Muscle of leg (tissue), 11 donors: ENCODE results near the gene BSG. TPM values are rescaled to one million over a fixed set of nuclear protein-coding genes. Genes with fewer than 3 reads are reported as not detected.
"Not testable (repeated sequence)": the region's sequence is repeated elsewhere in the genome, so short reads cannot be mapped to it uniquely, and the experiment has no call there.

Source experiments
- DNase-seq: peaks from one replicate; pipeline ENCODE4 v3.0.0; 2013
- H3K27ac ChIP-seq: one replicate; pipeline ENCODE4 v1.5.1; 2013; ENCODE audit warnings: mild to moderate bottlenecking, low read length, control low read depth
- H3K27me3 ChIP-seq: one replicate; pipeline ENCODE4 v1.6.1; 2013; ENCODE audit warnings: low read length; ENCODE audit not compliant: control insufficient read depth, insufficient read depth
- H3K36me3 ChIP-seq: one replicate; pipeline ENCODE4 v1.6.1; 2013; ENCODE audit warnings: low read length; ENCODE audit not compliant: control insufficient read depth, insufficient read depth
- H3K4me1 ChIP-seq: one replicate; pipeline ENCODE4 v1.6.1; 2013; ENCODE audit warnings: low read length; ENCODE audit not compliant: control insufficient read depth, insufficient read depth
- H3K4me3 ChIP-seq: one replicate; pipeline ENCODE4 v1.5.1; 2013; ENCODE audit warnings: low read length, control low read depth
- H3K9me3 ChIP-seq: replicated peaks from 2 replicates; pipeline ENCODE4 v1.6.1; 2013; ENCODE audit warnings: low read depth, low read length; ENCODE audit not compliant: control insufficient read depth
- WGBS: methylation state at CpG from one replicate; pipeline ENCODE4 v1.1.5; 2013; ENCODE audit warnings: missing lambda C conversion rate; ENCODE audit not compliant: insufficient coverage; 5-methylcytosine and 5-hydroxymethylcytosine counted together
- polyA plus RNA-seq, 8 donors: library from polyadenylated mRNA; unstranded; fragments of 120-200 nt; gene quantifications; one replicate each; pipeline versions ENCODE4 v1.2.1 to v1.2.3, GENCODE V29; 2013; ENCODE audit warnings: inconsistent platforms in 1 of 8, low replicate concordance in 1 of 8; ENCODE audit not compliant: insufficient read length in 8 of 8, insufficient read depth in 1 of 8
- total RNA-seq: library from RNA; stranded (reverse); fragments of 120-200 nt; gene quantifications from one replicate; pipeline ENCODE4 v1.2.4, GENCODE V29; 2013

The BSG gene
- total and polyA plus RNA-seq, 9 donors: 160 to 260 (median 221) TPM

GRCh38 chr19:621191-621590 is 48.8 kb downstream of the BSG start:
- not testable (repeated sequence) for DNase-seq, H3K4me3 ChIP-seq, H3K9me3 ChIP-seq, H3K27ac ChIP-seq, H3K4me1 ChIP-seq, H3K27me3 ChIP-seq
- 96% methylated on average over 39 of the region's 48 CpGs for WGBS
- peaks cover 60% of the 10 kb centered on the region for H3K36me3 ChIP-seq

DNA sequence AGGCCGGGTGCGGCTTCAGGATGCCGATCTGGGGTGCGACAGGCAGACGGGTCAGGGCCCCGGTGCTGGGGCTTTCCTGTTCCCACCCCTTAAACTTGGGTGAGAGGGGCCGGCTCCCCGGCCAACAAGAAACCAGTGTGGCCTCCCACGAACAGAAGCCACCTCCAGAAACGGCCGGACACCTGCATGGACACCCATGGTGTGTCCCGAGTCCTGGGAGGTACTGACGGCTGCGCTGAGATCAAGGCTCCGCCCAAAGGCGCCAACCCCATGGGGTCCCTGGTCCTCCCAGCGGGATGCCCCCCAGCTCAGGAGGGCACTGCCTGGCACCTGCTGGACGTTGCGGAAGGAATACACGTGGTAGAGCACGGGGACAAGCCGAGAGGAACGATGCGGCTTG is 49.4 kb downstream of the BSG start:
- H3K36me3 ChIP-seq: peaks cover 60% of the 10 kb centered on the region
- 90% methylated on average over 19 of the region's 24 CpGs for WGBS
- no peaks in the 10 kb centered on the region for H3K4me1 ChIP-seq
- H3K4me3 ChIP-seq: no peak overlapping the region
- H3K27me3 ChIP-seq: no peaks in the 10 kb centered on the region
- no peak overlapping the region for H3K27ac ChIP-seq
- H3K9me3 ChIP-seq: no peaks in the 10 kb centered on the region
- no peak for DNase-seq

DNA sequence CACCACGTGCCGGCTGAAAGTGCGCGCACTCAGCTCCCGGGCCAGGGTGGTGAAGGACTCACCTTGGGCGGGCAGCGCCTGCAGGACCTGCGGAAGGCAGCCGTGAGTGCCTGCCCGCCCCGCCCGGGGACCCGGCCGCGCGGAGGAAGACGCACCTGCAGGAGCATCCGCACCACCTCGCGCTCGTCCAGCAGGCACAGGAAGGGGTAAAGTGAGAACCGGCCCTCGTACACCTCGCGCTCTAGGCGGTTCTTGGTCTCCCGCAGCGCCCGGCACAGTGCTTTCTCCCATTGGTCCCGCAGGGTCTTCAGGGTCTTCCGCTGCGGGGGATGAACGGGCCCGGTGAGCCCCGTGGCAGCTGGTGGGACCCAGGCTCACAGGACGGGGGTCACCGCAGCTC is 50.3 kb downstream of the BSG start:
- H3K4me3 ChIP-seq: no peak overlapping the region
- no peak overlapping the region for H3K27ac ChIP-seq
- no peak for DNase-seq
- peaks cover 61% of the 10 kb centered on the region for H3K36me3 ChIP-seq
- no peaks in the 10 kb centered on the region for H3K4me1 ChIP-seq
- 92% methylated on average over 36 of the region's 37 CpGs for WGBS
- no peaks in the 10 kb centered on the region for H3K9me3 ChIP-seq
- H3K27me3 ChIP-seq: no peaks in the 10 kb centered on the region

DNA sequence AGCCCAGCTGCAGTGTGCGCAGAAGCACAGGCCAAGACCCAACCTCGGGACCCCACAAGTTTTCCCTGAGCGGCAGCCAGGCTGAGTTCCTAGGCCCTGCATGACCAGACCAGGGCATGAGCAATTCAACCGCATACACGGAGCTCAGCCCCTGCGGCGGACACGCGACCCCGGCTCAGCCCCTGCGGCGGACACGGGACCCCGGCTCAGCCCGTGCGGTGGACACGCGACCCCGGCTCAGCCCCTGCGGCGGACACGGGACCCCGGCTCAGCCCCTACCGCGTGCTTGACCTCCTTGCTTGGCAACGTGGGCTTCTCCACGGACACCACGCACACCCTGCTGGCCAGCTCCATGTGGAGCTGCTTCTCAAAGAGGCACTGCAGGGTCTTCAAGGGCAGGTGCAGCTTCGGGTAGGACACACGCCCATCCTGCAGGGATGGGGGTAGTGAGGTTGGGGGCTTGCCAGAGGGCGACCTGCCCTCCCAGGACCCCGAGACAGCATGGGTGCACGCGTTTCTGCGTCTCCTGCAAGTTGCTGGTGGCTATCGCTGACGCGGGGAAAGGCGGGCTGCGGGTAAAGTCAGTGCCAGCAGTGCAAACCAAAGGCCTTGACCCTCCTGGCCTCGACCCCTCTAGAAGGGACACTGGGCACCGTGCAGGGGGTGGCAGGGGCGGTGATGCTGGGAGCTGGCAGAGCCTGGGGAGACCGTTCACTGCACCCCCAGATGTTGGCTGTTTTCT is 51.0 kb downstream of the BSG start:
- Histone ChIP-seq H3K36me3 (peaks cover 62% of the 10 kb centered on the region), H3K9me3 (no peaks in the 10 kb centered on the region), H3K27ac (no peak overlapping the region), H3K27me3 (no peaks in the 10 kb centered on the region), H3K4me1 (no peaks in the 10 kb centered on the region), H3K4me3 (no peak overlapping the region)
- WGBS: 91% methylated on average over 43 of the region's 44 CpGs
- no peak for DNase-seq

- Histone ChIP-seq H3K36me3 (peaks cover 61% of the 10 kb centered on the region), H3K27ac (no peak overlapping the region), H3K9me3 (no peaks in the 10 kb centered on the region), H3K27me3 (no peaks in the 10 kb centered on the region), H3K4me3 (no peak overlapping the region), H3K4me1 (no peaks in the 10 kb centered on the region)
- 47% methylated on average over 11 of the region's 24 CpGs for WGBS
- peak; percentile 43 for DNase-seq
Observed at GRCh38 chr19:623974-624373, 51.6 kb downstream of the BSG start.

GRCh38 chr19:624433-625109 is 52.2 kb downstream of the BSG start:
- Histone ChIP-seq H3K27ac (no peak overlapping the region), H3K9me3 (no peaks in the 10 kb centered on the region), H3K4me1 (no peaks in the 10 kb centered on the region), H3K36me3 (peaks cover 55% of the 10 kb centered on the region), H3K4me3 (no peak overlapping the region), H3K27me3 (no peaks in the 10 kb centered on the region)
- 84% methylated on average over 17 of the region's 24 CpGs for WGBS
- no peak for DNase-seq

DNA sequence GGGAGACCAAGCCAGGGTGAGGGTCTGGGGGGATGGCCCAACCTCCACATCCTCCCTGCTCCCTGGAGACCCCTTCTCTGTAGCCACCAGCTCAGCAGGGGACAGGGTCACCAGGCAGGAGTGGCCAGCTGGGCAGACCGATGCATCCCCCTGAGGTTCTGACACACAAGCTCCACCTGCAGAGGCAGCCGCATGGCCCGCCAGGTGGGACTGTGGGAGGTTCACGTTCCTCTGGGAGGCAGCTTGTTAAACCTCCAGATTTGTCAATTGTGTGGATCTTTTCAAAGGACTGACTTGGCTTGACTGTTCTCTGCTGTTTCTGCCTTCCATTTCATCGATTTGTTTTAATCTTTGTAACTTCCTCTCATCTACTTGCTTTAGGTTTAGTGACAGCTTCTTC is 52.9 kb downstream of the BSG start:
- no peak overlapping the region for H3K27ac ChIP-seq
- no CpG with 5 or more reads among the region's 5 CpGs for WGBS
- peaks cover 4% of the 10 kb centered on the region for H3K4me1 ChIP-seq
- peaks cover 48% of the 10 kb centered on the region for H3K36me3 ChIP-seq
- H3K4me3 ChIP-seq: no peak overlapping the region
- no peak for DNase-seq
- no peaks in the 10 kb centered on the region for H3K27me3 ChIP-seq
- H3K9me3 ChIP-seq: no peaks in the 10 kb centered on the region

GRCh38 chr19:626566-626965 is 54.2 kb downstream of the BSG start:
- H3K9me3 ChIP-seq, H3K27ac ChIP-seq, DNase-seq, H3K27me3 ChIP-seq, H3K4me1 ChIP-seq, H3K4me3 ChIP-seq: not testable (repeated sequence)
- no CpG with 5 or more reads among the region's 7 CpGs for WGBS
- peaks cover 49% of the 10 kb centered on the region for H3K36me3 ChIP-seq

GRCh38 chr19:628168-628567 is 55.8 kb downstream of the BSG start:
- no peaks in the 10 kb centered on the region for H3K9me3 ChIP-seq
- no peaks in the 10 kb centered on the region for H3K27me3 ChIP-seq
- WGBS: 79% methylated on average over 14 of the region's 19 CpGs
- no peak overlapping the region for H3K27ac ChIP-seq
- H3K36me3 ChIP-seq: peaks cover 43% of the 10 kb centered on the region
- peaks cover 18% of the 10 kb centered on the region for H3K4me1 ChIP-seq
- DNase-seq: no peak
- no peak overlapping the region for H3K4me3 ChIP-seq

GRCh38 chr19:629515-629914 is 57.1 kb downstream of the BSG start:
- peaks cover 36% of the 10 kb centered on the region for H3K36me3 ChIP-seq
- peaks cover 26% of the 10 kb centered on the region for H3K4me1 ChIP-seq
- not testable (repeated sequence) for H3K9me3 ChIP-seq, DNase-seq, H3K4me3 ChIP-seq, H3K27me3 ChIP-seq, H3K27ac ChIP-seq
- WGBS: 57% methylated on average over 25 of the region's 25 CpGs
